Nephron progenitor cell (in vitro differentiated cells): ENCODE results near the gene MTREX.

Experiments
- DNase-seq: peaks from one replicate; pipeline ENCODE4 v3.0.0; 2021
- H3K27ac Mint-ChIP-seq: 2 replicates; pipeline ENCODE4 v1.8.0; 2021; ENCODE audit warnings: mild to moderate bottlenecking, moderate library complexity, mixed read lengths
- H3K27me3 Mint-ChIP-seq: 2 replicates; pipeline ENCODE4 v1.8.0; 2021; ENCODE audit warnings: mild to moderate bottlenecking, low read depth, mixed read lengths; ENCODE audit not compliant: poor library complexity
- H3K36me3 Mint-ChIP-seq: 2 replicates; pipeline ENCODE4 v1.8.0; 2021; ENCODE audit warnings: low read depth, mixed read lengths
- H3K4me1 Mint-ChIP-seq: 2 replicates; pipeline ENCODE4 v1.8.0; 2021; ENCODE audit warnings: mixed read lengths
- H3K4me3 Mint-ChIP-seq: 2 replicates; pipeline ENCODE4 v1.8.0; 2021; ENCODE audit warnings: mild to moderate bottlenecking, moderate library complexity, mixed read lengths
- H3K9me3 Mint-ChIP-seq: 2 replicates; pipeline ENCODE4 v1.8.0; 2021; ENCODE audit warnings: mild to moderate bottlenecking, moderate library complexity, mixed read lengths
- CTCF ChIP-seq: fragments of 200-600 bp; sonication (generic); IDR thresholded peaks from 2 replicates; pipeline ENCODE4 v1.5.0; 2021; ENCODE audit warnings: antibody characterized with exemption

MTREX gene

GRCh38 chr5:55469839-55470238, 162.1 kb downstream of the MTREX start:
- no peak overlapping the region for H3K4me3 Mint-ChIP-seq
- TF ChIP-seq CTCF: no peak
- H3K27me3 Mint-ChIP-seq: peaks cover 4% of the 10 kb centered on the region
- no peak for DNase-seq
- peak overlapping the region; percentile 18 for H3K27ac Mint-ChIP-seq
- H3K4me1 Mint-ChIP-seq: peaks cover 8% of the 10 kb centered on the region
- H3K36me3 Mint-ChIP-seq: peaks cover 15% of the 10 kb centered on the region
- H3K9me3 Mint-ChIP-seq: no peaks in the 10 kb centered on the region

DNA sequence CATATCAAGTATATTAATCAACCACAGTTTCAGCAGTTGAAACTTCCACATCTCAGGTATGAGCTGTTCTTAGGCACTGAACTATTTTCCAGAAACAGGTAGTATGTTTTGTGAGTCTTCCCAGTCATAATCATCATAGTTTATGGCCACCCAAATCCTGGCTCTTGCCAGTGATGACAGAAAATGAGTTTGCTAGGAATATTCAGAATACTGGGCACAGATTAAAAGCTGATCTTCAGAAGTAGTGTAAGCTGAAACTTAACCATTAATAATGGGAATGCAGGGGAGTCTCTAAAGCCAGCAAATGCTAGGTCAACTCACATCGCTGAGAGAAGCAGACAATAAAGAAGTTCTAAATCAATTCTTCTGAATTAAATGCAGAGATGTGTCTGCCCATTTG, 162.5 kb downstream of the MTREX start:
- Mint-ChIP-seq H3K36me3 (peaks cover 10% of the 10 kb centered on the region), H3K4me3 (no peak overlapping the region), H3K9me3 (no peaks in the 10 kb centered on the region), H3K27ac (no peak overlapping the region), H3K4me1 (peaks cover 8% of the 10 kb centered on the region), H3K27me3 (peaks cover 4% of the 10 kb centered on the region)
- DNase-seq: no peak
- TF ChIP-seq CTCF: no peak

GRCh38 chr5:55471468-55471867, 163.7 kb downstream of the MTREX start:
- Mint-ChIP-seq H3K36me3 (no peaks in the 10 kb centered on the region), H3K27me3 (peaks cover 4% of the 10 kb centered on the region), H3K4me3 (no peak overlapping the region), H3K9me3 (no peaks in the 10 kb centered on the region), H3K27ac (no peak overlapping the region), H3K4me1 (peaks cover 8% of the 10 kb centered on the region)
- no peak for DNase-seq
- no peak for TF ChIP-seq CTCF

DNA sequence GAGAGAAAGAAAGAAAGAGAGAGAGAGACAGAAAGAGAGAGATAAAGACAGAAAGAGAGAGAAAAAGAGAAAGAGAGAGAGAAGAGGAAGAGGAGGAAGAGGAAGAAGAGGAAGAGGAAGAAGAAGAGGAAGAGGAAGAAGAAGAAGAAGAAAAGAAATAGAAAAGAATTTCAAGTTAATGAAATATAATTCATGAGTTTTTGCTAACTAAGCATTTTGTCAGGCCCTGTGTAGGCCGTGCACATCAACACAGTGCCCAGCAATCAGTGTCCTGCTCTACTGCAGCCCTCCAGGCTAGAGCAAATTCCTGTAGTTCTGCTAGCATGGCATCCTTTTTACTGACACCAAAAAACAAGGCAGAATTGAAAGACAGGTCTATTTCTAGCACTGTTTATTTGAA, 164.9 kb downstream of the MTREX start:
- Mint-ChIP-seq H3K4me1 (peaks cover 8% of the 10 kb centered on the region), H3K4me3 (no peak overlapping the region), H3K27ac (no peak overlapping the region), H3K27me3 (peaks cover 4% of the 10 kb centered on the region), H3K9me3 (no peaks in the 10 kb centered on the region), H3K36me3 (no peaks in the 10 kb centered on the region)
- no peak for DNase-seq
- TF ChIP-seq CTCF: no peak
